Spleen (tissue), 7 donors: ENCODE results near the gene ZNF425.

Experiments used
- CTCF ChIP-seq, 11 experiments: fragments of 200-600 bp in 7 of 11; fragments of 450-650 bp in 4 of 11; sonication (generic) in 4 of 11; IDR thresholded peaks in 8 of 11; conservative IDR thresholded peaks in 3 of 11; 1 replicate in 7 of 11; 2 replicates in 4 of 11; pipeline versions ENCODE4 v1.4.0 to v1.8.0; 2016 to 2021; ENCODE audit warnings: antibody characterized with exemption in 11 of 11, inconsistent platforms in 4 of 11, mild to moderate bottlenecking in 1 of 11
- POLR2A ChIP-seq, 3 donors: fragments of 450-650 bp; IDR thresholded peaks; one replicate each; pipeline ENCODE4 v1.5.1; 2017; ENCODE audit warnings: antibody characterized with exemption in 3 of 3, mild to moderate bottlenecking in 1 of 3
- donor health status: DM: no; HTN: no; CAD: no; lungs with moderate emphysema.
- donor health status: DM: no; HTN: no; CAD: no.
- donor health status: DM: no; HTN: no; CAD: no.

DNA sequence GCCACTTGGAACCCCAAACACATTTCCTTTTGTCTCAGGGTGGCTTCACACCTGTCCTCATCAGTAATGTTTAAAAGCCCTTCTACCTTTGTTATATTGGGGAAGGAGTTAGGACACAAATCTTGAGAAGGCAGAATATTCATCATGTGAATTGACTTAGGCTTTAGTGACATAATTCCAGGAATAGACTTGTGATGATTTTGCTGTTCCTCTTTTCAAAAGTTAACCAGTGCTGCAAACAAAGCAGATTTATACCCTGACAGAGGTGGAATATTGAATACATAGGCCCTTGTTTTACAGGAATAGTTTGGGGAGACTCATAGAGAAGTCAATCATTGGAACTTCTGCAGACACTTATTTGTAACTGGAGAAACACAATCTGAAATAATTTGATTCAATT lies 62.6 kb downstream of the ZNF425 start:
- TF ChIP-seq CTCF (IDR thresholded peaks at IDR 0.05 in 8 of 11, conservative IDR thresholded peaks at IDR 0.05 in 3 of 11) (no peak), POLR2A (IDR thresholded peaks at IDR 0.05) (no peak)
